Gastrocnemius medialis (tissue), 4 donors: ENCODE measurements around the gene MEDAG.

ENCODE experiments used
- CTCF ChIP-seq, 5 experiments: fragments of 450-650 bp in 3 of 5; fragments of 200-600 bp in 2 of 5; sonication (generic) in 2 of 5; IDR thresholded peaks in 4 of 5; conservative IDR thresholded peaks in 1 of 5; 1 replicate in 4 of 5; 2 replicates in 1 of 5; pipeline ENCODE4 v1.5.1; 2016 to 2019; ENCODE audit warnings: antibody characterized with exemption in 5 of 5, mild to moderate bottlenecking in 3 of 5, moderate library complexity in 3 of 5
- POLR2A ChIP-seq, 2 donors: fragments of 450-650 bp; IDR thresholded peaks; one replicate each; pipeline ENCODE4 v1.6.1; 2017; ENCODE audit warnings: antibody characterized with exemption in 2 of 2, mild to moderate bottlenecking in 2 of 2, moderate library complexity in 2 of 2

- TF ChIP-seq CTCF (IDR thresholded peaks at IDR 0.05 in 4 of 5, conservative IDR thresholded peaks at IDR 0.05 in 1 of 5) (no peak), POLR2A (IDR thresholded peaks at IDR 0.05) (no peak)
These were observed 33.2 kb upstream of the MEDAG start for GRCh38 chr13:30872685-30873461.
